Measurements from ENCODE around the gene SUPV3L1. TPM values are rescaled to one million over a fixed set of nuclear protein-coding genes. Genes with fewer than 3 reads are reported as not detected.
A peak's percentile ranks its signal among the peaks of the same experiment; 100 is the strongest.

The SUPV3L1 gene
- total RNA-seq, 1 experiment from 2014 or later: 47.8 TPM

GRCh38 chr10:69229616-69229916 is 49.5 kb downstream of the SUPV3L1 start:
- CTCF ChIA-PET: no interaction called here
- H3K27ac Mint-ChIP-seq (ENCODE audit: unreplicated experiment): peak overlapping the region; percentile 37
- no peaks in the 10 kb centered on the region for H3K9me3 Mint-ChIP-seq (ENCODE audit: low read depth, unreplicated experiment)
- H3K36me3 Mint-ChIP-seq (ENCODE audit: insufficient read depth, unreplicated experiment): peaks cover 95% of the 10 kb centered on the region
- H3K4me1 Mint-ChIP-seq (ENCODE audit: low read depth, unreplicated experiment): peaks cover 73% of the 10 kb centered on the region
- no peak for TF ChIP-seq CTCF (IDR thresholded peaks at IDR 0.05; ENCODE audit: unreplicated experiment)
- intact Hi-C loops (cut with micrococcal nuclease; ENCODE audit: unreplicated experiment): no loop called here
- DNase-seq: no peak
- H3K27me3 Mint-ChIP-seq (ENCODE audit: unreplicated experiment): no peaks in the 10 kb centered on the region
- H3K4me3 Mint-ChIP-seq (ENCODE audit: low read depth, unreplicated experiment): no peak overlapping the region
- BruUV-seq (replicated peaks): no TSS peak

GRCh38 chr10:69230128-69230527 is 50.1 kb downstream of the SUPV3L1 start:
- BruUV-seq (replicated peaks): no TSS peak
- H3K4me3 Mint-ChIP-seq (ENCODE audit: low read depth, unreplicated experiment): no peak overlapping the region
- CTCF ChIA-PET: no interaction called here
- no peak for TF ChIP-seq CTCF (IDR thresholded peaks at IDR 0.05; ENCODE audit: unreplicated experiment)
- H3K27me3 Mint-ChIP-seq (ENCODE audit: unreplicated experiment): no peaks in the 10 kb centered on the region
- DNase-seq: no peak
- H3K9me3 Mint-ChIP-seq (ENCODE audit: low read depth, unreplicated experiment): no peaks in the 10 kb centered on the region
- H3K4me1 Mint-ChIP-seq (ENCODE audit: low read depth, unreplicated experiment): peaks cover 67% of the 10 kb centered on the region
- intact Hi-C loops (cut with micrococcal nuclease; ENCODE audit: unreplicated experiment): no loop called here
- peaks cover 95% of the 10 kb centered on the region for H3K36me3 Mint-ChIP-seq (ENCODE audit: insufficient read depth, unreplicated experiment)
- H3K27ac Mint-ChIP-seq (ENCODE audit: unreplicated experiment): peak overlapping the region; percentile 37

GRCh38 chr10:69232252-69232651 is 52.2 kb downstream of the SUPV3L1 start:
- no peaks in the 10 kb centered on the region for H3K27me3 Mint-ChIP-seq (ENCODE audit: unreplicated experiment)
- intact Hi-C loops (cut with micrococcal nuclease; ENCODE audit: unreplicated experiment): no loop called here
- no peaks in the 10 kb centered on the region for H3K9me3 Mint-ChIP-seq (ENCODE audit: low read depth, unreplicated experiment)
- peak overlapping the region; percentile 1 for H3K4me3 Mint-ChIP-seq (ENCODE audit: low read depth, unreplicated experiment)
- peaks cover 54% of the 10 kb centered on the region for H3K4me1 Mint-ChIP-seq (ENCODE audit: low read depth, unreplicated experiment)
- DNase-seq: peak; percentile 45
- peaks cover 94% of the 10 kb centered on the region for H3K36me3 Mint-ChIP-seq (ENCODE audit: insufficient read depth, unreplicated experiment)
- CTCF ChIA-PET: no interaction called here
- TF ChIP-seq CTCF (IDR thresholded peaks at IDR 0.05; ENCODE audit: unreplicated experiment): no peak
- no TSS peak for BruUV-seq (replicated peaks)
- peak overlapping the region; percentile 32 for H3K27ac Mint-ChIP-seq (ENCODE audit: unreplicated experiment)

- H3K27me3 Mint-ChIP-seq (ENCODE audit: unreplicated experiment): no peaks in the 10 kb centered on the region
- no peak overlapping the region for H3K4me3 Mint-ChIP-seq (ENCODE audit: low read depth, unreplicated experiment)
- peak overlapping the region; percentile 59 for H3K27ac Mint-ChIP-seq (ENCODE audit: unreplicated experiment)
- H3K4me1 Mint-ChIP-seq (ENCODE audit: low read depth, unreplicated experiment): peaks cover 48% of the 10 kb centered on the region
- H3K9me3 Mint-ChIP-seq (ENCODE audit: low read depth, unreplicated experiment): no peaks in the 10 kb centered on the region
- peaks cover 95% of the 10 kb centered on the region for H3K36me3 Mint-ChIP-seq (ENCODE audit: insufficient read depth, unreplicated experiment)
- no peak for DNase-seq
- TF ChIP-seq CTCF (IDR thresholded peaks at IDR 0.05; ENCODE audit: unreplicated experiment): no peak
- CTCF ChIA-PET: no interaction called here
- intact Hi-C loops (cut with micrococcal nuclease; ENCODE audit: unreplicated experiment): no loop called here
- BruUV-seq (replicated peaks): no TSS peak
These were observed 52.9 kb downstream of the SUPV3L1 start for GRCh38 chr10:69232736-69233480.

Data from Calu3 (cell line).